Mesenchymal stem cell (in vitro differentiated cells and primary cell): ENCODE results near the gene ACTL7A.

Experiments used
- DNase-seq: peaks from one replicate; pipeline ENCODE4 v3.0.0-alpha.2; 2013
- H2AFZ ChIP-seq: one replicate; pipeline ENCODE4 v1.6.1; 2013; ENCODE audit warnings: low read depth, mild to moderate bottlenecking, control low read depth, inconsistent platforms, low read length, moderate library complexity
- H2AK5ac ChIP-seq: 2 replicates; pipeline ENCODE4 v1.6.1; 2013; ENCODE audit warnings: low read length, moderate library complexity, mild to moderate bottlenecking, inconsistent platforms; ENCODE audit not compliant: severe bottlenecking
- H2BK120ac ChIP-seq: one replicate; pipeline ENCODE4 v1.6.1; 2013; ENCODE audit warnings: low read depth, mild to moderate bottlenecking, inconsistent platforms, low read length, moderate library complexity
- H2BK12ac ChIP-seq, 2 experiments: one replicate each; pipeline ENCODE4 v1.6.1; 2013; ENCODE audit warnings: inconsistent platforms in 2 of 2, low read length in 2 of 2, mild to moderate bottlenecking in 2 of 2, moderate library complexity in 2 of 2, control low read depth in 1 of 2
- H2BK15ac ChIP-seq: one replicate; pipeline ENCODE4 v1.6.1; 2013; ENCODE audit warnings: mild to moderate bottlenecking, low read depth, inconsistent platforms; ENCODE audit not compliant: poor library complexity, severe bottlenecking
- H2BK5ac ChIP-seq: 2 replicates; pipeline ENCODE4 v1.6.1; 2013; ENCODE audit warnings: low read depth, mild to moderate bottlenecking, low read length, control low read depth, inconsistent platforms; ENCODE audit not compliant: poor library complexity, severe bottlenecking
- H3K14ac ChIP-seq, 2 experiments: one replicate each; pipeline ENCODE4 v1.6.1; 2013; ENCODE audit warnings: inconsistent platforms in 2 of 2, low read length in 2 of 2, control low read depth in 1 of 2, mild to moderate bottlenecking in 1 of 2, moderate library complexity in 1 of 2
- H3K18ac ChIP-seq, 2 experiments: one replicate each; pipeline ENCODE4 v1.6.1; 2013; ENCODE audit warnings: inconsistent platforms in 2 of 2, low read length in 2 of 2, control low read depth in 1 of 2, low read depth in 1 of 2, mild to moderate bottlenecking in 1 of 2
- H3K23ac ChIP-seq, 2 experiments: one replicate each; pipeline ENCODE4 v1.6.1; 2013; ENCODE audit warnings: inconsistent platforms in 2 of 2, low read length in 2 of 2, mild to moderate bottlenecking in 2 of 2, moderate library complexity in 2 of 2, control low read depth in 1 of 2
- H3K27ac ChIP-seq: 2 replicates; pipeline ENCODE4 v1.5.1; 2013; ENCODE audit warnings: mild to moderate bottlenecking, moderate library complexity, low read length, control low read depth, inconsistent platforms; ENCODE audit not compliant: poor library complexity, severe bottlenecking
- H3K27me3 ChIP-seq, 2 experiments: 2 replicates each; pipeline versions ENCODE4 v1.6.1 to v1.7.0; 2013; ENCODE audit warnings: low read length in 2 of 2, mild to moderate bottlenecking in 2 of 2, moderate library complexity in 2 of 2, control low read depth in 1 of 2, inconsistent platforms in 1 of 2; ENCODE audit not compliant: control insufficient read depth in 1 of 2, insufficient read depth in 1 of 2
- H3K36me3 ChIP-seq, 2 experiments: 2 replicates each; pipeline versions ENCODE4 v1.6.1 to v1.7.0; 2013; ENCODE audit warnings: low read length in 2 of 2, control low read depth in 1 of 2, inconsistent platforms in 1 of 2, low read depth in 1 of 2, mild to moderate bottlenecking in 1 of 2; ENCODE audit not compliant: insufficient read depth in 2 of 2, control insufficient read depth in 1 of 2
- H3K4ac ChIP-seq, 2 experiments: one replicate each; pipeline ENCODE4 v1.6.1; 2013; ENCODE audit warnings: inconsistent platforms in 2 of 2, low read length in 2 of 2, mild to moderate bottlenecking in 2 of 2, moderate library complexity in 2 of 2, control low read depth in 1 of 2, low read depth in 1 of 2
- H3K4me1 ChIP-seq: 2 replicates; pipeline ENCODE4 v1.6.1; 2013; ENCODE audit warnings: low read depth, low read length, control low read depth; ENCODE audit not compliant: control insufficient read depth, insufficient read depth
- H3K4me2 ChIP-seq: 2 replicates; pipeline ENCODE4 v1.6.1; 2013; ENCODE audit warnings: low read length, mild to moderate bottlenecking, inconsistent platforms; ENCODE audit not compliant: poor library complexity, severe bottlenecking
- H3K4me3 ChIP-seq, 2 experiments: 2 replicates each; pipeline versions ENCODE4 v1.5.1 to v1.7.0; 2013; ENCODE audit warnings: low read length in 2 of 2, mild to moderate bottlenecking in 2 of 2, control low read depth in 1 of 2, low read depth in 1 of 2; ENCODE audit not compliant: insufficient read depth in 1 of 2
- H3K79me1 ChIP-seq: replicated peaks from 2 replicates; pipeline ENCODE4 v1.6.1; 2013; ENCODE audit warnings: mild to moderate bottlenecking, control low read depth, low read length, inconsistent platforms; ENCODE audit not compliant: poor library complexity, severe bottlenecking
- H3K9ac ChIP-seq: 2 replicates; pipeline ENCODE4 v1.7.0; 2013; ENCODE audit warnings: mild to moderate bottlenecking, low read length, moderate library complexity
- H3K9me3 ChIP-seq: 2 replicates; pipeline ENCODE4 v1.7.0; 2013; ENCODE audit warnings: mild to moderate bottlenecking, low read length; ENCODE audit not compliant: control insufficient read depth
- H4K8ac ChIP-seq: one replicate; pipeline ENCODE4 v1.6.1; 2013; ENCODE audit warnings: inconsistent platforms, mild to moderate bottlenecking, low read length, moderate library complexity
- H4K91ac ChIP-seq: one replicate; pipeline ENCODE4 v1.6.1; 2013; ENCODE audit warnings: mild to moderate bottlenecking, low read length, inconsistent platforms
- WGBS: methylation state at CpG from one replicate; pipeline ENCODE4 v1.1.7; 2013; ENCODE audit warnings: mixed read lengths; 5-methylcytosine and 5-hydroxymethylcytosine counted together

The ACTL7A gene

GRCh38 chr9:108842610-108843295 is 19.3 kb upstream of the ACTL7A start:
- no peak overlapping the region for H3K9ac ChIP-seq
- H3K9me3 ChIP-seq = no peaks in the 10 kb centered on the region
- no peaks in the 10 kb centered on the region for H3K79me1 ChIP-seq
- H3K18ac ChIP-seq = no peak overlapping the region
- H3K14ac ChIP-seq = no peak overlapping the region
- H2BK5ac ChIP-seq = no peak overlapping the region
- H3K27me3 ChIP-seq = no peaks in the 10 kb centered on the region
- no peak overlapping the region for H3K4me2 ChIP-seq
- no peak overlapping the region for H2AK5ac ChIP-seq
- 85% methylated on average over 15 of the region's 16 CpGs for WGBS
- no peak overlapping the region for H2AFZ ChIP-seq
- no peak overlapping the region for H3K4ac ChIP-seq
- no peak overlapping the region for H3K4me3 ChIP-seq
- no peak for DNase-seq
- no peaks in the 10 kb centered on the region for H3K4me1 ChIP-seq
- no peaks in the 10 kb centered on the region for H3K36me3 ChIP-seq
- H4K91ac ChIP-seq = no peak overlapping the region
- no peak overlapping the region for H2BK15ac ChIP-seq
- no peak overlapping the region for H2BK12ac ChIP-seq
- H3K23ac ChIP-seq = no peak overlapping the region
- no peak overlapping the region for H3K27ac ChIP-seq
- no peak overlapping the region for H4K8ac ChIP-seq
- no peak overlapping the region for H2BK120ac ChIP-seq

DNA sequence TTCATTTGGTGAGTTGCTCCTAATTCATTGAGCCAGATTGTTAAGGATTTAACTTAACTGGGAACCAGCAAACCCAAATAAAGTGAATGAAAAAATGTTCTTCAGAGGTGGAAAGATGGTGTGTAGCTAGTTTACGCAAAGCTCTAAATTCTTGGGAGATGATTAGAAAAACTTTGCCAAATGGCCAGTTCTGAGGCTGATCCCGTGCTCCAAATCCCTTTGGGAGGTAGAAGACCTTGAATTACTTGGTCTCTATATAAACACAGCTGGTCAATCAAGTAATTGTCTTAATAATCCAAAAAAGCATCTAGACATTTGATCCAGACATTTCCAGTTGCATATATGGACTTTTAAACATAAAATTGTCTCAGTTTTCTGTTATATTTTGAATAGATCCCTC is 17.7 kb upstream of the ACTL7A start:
- Histone ChIP-seq H3K9ac (no peak overlapping the region), H3K27ac (no peak overlapping the region), H2BK5ac (no peak overlapping the region), H3K14ac (no peak overlapping the region), H3K4me3 (no peak overlapping the region), H3K9me3 (no peaks in the 10 kb centered on the region), H4K8ac (no peak overlapping the region), H3K27me3 (no peaks in the 10 kb centered on the region), H2AK5ac (no peak overlapping the region), H3K23ac (no peak overlapping the region), H3K4me2 (no peak overlapping the region), H2BK120ac (no peak overlapping the region), H3K4ac (no peak overlapping the region), H3K36me3 (no peaks in the 10 kb centered on the region), H3K79me1 (no peaks in the 10 kb centered on the region), H4K91ac (no peak overlapping the region), H3K18ac (no peak overlapping the region), H2BK12ac (no peak overlapping the region), H3K4me1 (no peaks in the 10 kb centered on the region), H2AFZ (no peak overlapping the region), H2BK15ac (no peak overlapping the region)
- 100% methylated on average over 1 of the region's 2 CpGs for WGBS
- DNase-seq = no peak

DNA sequence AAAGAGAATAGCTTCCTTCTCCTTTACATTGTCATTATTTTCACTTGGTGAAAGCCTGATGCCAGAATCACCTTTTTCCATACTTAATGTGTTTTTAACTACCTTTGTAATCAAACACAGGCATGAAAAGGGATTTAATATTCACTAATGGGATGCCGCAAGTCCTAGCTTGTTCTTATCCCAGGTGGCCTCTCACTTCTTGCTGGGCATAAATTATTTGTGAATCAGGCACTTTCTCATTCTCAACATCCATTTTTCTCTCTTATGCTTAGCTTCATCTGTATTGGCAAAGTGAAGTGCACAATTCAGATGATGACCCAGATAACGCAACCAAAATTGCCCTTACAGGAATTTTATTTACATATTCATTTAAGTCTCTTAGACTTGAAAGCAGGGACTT is 17.2 kb upstream of the ACTL7A start:
- Histone ChIP-seq H2AFZ (no peak overlapping the region), H2BK5ac (no peak overlapping the region), H3K4ac (no peak overlapping the region), H3K14ac (no peak overlapping the region), H2BK120ac (no peak overlapping the region), H3K27ac (no peak overlapping the region), H2BK12ac (no peak overlapping the region), H2AK5ac (no peak overlapping the region), H3K23ac (no peak overlapping the region), H3K36me3 (no peaks in the 10 kb centered on the region), H2BK15ac (no peak overlapping the region), H3K79me1 (no peaks in the 10 kb centered on the region), H3K4me1 (no peaks in the 10 kb centered on the region), H3K18ac (no peak overlapping the region), H3K9me3 (no peaks in the 10 kb centered on the region), H4K91ac (no peak overlapping the region), H3K4me2 (no peak overlapping the region), H3K27me3 (no peaks in the 10 kb centered on the region), H4K8ac (no peak overlapping the region), H3K9ac (no peak overlapping the region), H3K4me3 (no peak overlapping the region)
- DNase-seq = no peak
- whole genome bisulfite sequencing = 98% methylated on average over 2 of the region's 2 CpGs

- Histone ChIP-seq H2AK5ac (no peak overlapping the region), H2BK120ac (no peak overlapping the region), H4K91ac (no peak overlapping the region), H3K4me3 (no peak overlapping the region), H2BK5ac (no peak overlapping the region), H3K4me1 (no peaks in the 10 kb centered on the region), H3K4me2 (no peak overlapping the region), H3K9me3 (no peaks in the 10 kb centered on the region), H3K9ac (no peak overlapping the region), H4K8ac (no peak overlapping the region), H2BK15ac (no peak overlapping the region), H3K14ac (no peak overlapping the region), H3K36me3 (no peaks in the 10 kb centered on the region), H3K27ac (no peak overlapping the region), H3K27me3 (no peaks in the 10 kb centered on the region), H3K4ac (no peak overlapping the region), H2BK12ac (no peak overlapping the region), H3K18ac (no peak overlapping the region), H3K23ac (no peak overlapping the region), H3K79me1 (no peaks in the 10 kb centered on the region), H2AFZ (no peak overlapping the region)
- DNase-seq = no peak
- WGBS = 87% methylated on average over 5 of the region's 5 CpGs
Measured at GRCh38 chr9:108845507-108845906, 16.6 kb upstream of the ACTL7A start.
